Fibroblast of skin of right biceps (primary cell): ENCODE results near the gene LYG2.
"Not testable (repeated sequence)": the region's sequence is repeated elsewhere in the genome, so short reads cannot be mapped to it uniquely, and the experiment has no call there.

Source experiments
- DNase-seq: peaks from one replicate; pipeline ENCODE4 v3.0.0-alpha.2; 2013

LYG2 gene

GRCh38 chr2:99200076-99200800, 55.2 kb downstream of the LYG2 start:
- DNase-seq, result no peak

- DNase-seq, result no peak
Observed at GRCh38 chr2:99198103-99198841, 57.2 kb downstream of the LYG2 start.

- not testable (repeated sequence) for DNase-seq
Observed at GRCh38 chr2:99192364-99192763, 63.1 kb downstream of the LYG2 start.
